ENCODE data around the gene RPS24.
"Not testable (repeated sequence)": the region's sequence is repeated elsewhere in the genome, so short reads cannot be mapped to it uniquely, and the experiment has no call there.

RPS24 gene

GRCh38 chr10:78053211-78053868 lies 19.7 kb downstream of the RPS24 start:
- DNase-seq (ENCODE audit: low spot score), result no peak

- no peak for DNase-seq (ENCODE audit: low spot score)
Observed at GRCh38 chr10:78058562-78058961, 24.9 kb downstream of the RPS24 start.

GRCh38 chr10:78059906-78060702 lies 26.4 kb downstream of the RPS24 start:
- DNase-seq (ENCODE audit: low spot score), result no peak

DNA sequence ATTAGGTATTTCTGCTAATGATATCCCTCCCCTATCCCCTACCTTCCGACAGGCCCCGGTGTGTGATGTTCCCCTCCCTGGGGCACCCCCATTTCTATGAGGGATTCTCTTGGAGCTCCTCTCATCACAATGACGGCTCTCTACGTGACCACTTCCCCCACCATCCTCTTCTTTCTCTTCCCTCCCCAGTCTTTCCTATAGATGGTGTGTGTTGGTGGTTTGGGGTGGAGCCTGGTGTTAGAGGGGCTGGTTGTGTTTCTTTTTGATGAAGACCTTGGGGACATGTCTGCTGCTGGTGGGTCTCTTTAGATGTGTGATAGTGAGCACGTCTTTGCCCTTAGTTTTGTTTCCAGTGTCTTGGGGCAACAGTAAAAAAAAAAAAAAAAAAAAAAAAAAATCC lies 28.6 kb downstream of the RPS24 start:
- DNase-seq (ENCODE audit: low spot score), result no peak

DNA sequence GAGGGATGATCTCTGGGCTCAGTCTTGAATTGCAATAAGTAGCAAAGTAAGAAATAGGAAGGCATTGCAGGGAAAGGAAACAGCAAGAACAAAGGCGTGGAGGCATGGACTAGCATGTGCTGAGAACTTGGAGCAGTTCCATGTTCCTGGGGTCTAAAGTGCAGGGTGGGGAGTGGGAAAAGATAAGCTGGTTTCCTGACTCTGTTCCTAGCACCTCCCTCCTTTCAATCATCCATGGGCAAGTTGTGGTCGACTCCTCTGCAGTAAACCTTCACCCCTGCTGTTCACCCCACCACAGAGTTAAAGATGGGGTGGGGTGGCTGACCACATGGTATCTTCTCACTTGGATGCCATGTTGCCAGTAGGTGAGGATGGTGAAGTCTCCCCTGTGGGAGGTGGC lies 29.6 kb downstream of the RPS24 start:
- DNase-seq (ENCODE audit: low spot score), result no peak

DNA sequence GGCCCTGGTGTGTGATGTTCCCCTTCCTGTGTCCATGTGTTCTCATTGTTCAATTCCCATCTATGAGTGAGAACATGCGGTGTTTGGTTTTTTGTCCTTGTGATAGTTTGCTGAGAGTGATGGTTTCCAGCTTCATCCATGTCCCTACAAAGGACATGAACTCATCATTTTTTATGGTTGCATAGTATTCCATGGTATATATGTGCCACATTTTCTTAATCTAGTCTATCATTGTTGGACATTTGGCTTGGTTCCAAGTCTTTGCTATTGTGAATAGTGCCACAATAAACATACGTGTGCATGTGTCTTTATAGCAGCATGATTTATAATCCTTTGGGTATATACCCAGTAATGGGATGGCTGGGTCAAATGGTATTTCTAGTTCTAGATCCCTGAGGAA lies 31.3 kb downstream of the RPS24 start:
- not testable (repeated sequence) for DNase-seq (ENCODE audit: low spot score)

DNA sequence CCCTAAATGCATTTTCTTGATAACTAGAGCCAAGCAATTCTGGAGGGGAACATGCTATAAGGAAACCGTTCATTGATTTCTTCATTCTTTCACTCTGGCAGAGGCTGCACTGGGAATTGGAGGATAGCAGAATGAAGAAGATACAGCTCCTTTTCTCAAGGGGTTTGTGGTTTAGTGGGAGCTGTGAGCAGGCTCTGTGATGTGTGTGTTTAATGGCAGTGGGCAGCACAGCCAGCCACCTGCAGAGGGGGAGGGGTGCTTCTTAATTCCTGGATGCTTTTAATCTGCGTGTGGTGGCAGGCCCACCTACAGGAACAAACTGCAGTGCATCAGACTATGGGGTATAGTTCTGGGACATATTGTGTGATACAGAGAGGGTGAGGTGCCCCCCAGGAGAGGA lies 31.9 kb downstream of the RPS24 start:
- DNase-seq (ENCODE audit: low spot score), result no peak

GRCh38 chr10:78066012-78066411 lies 32.3 kb downstream of the RPS24 start:
- DNase-seq (ENCODE audit: low spot score), result peak; percentile 66

- no peak for DNase-seq (ENCODE audit: low spot score)
Observed at GRCh38 chr10:78066728-78067430, 33.2 kb downstream of the RPS24 start.

DNA sequence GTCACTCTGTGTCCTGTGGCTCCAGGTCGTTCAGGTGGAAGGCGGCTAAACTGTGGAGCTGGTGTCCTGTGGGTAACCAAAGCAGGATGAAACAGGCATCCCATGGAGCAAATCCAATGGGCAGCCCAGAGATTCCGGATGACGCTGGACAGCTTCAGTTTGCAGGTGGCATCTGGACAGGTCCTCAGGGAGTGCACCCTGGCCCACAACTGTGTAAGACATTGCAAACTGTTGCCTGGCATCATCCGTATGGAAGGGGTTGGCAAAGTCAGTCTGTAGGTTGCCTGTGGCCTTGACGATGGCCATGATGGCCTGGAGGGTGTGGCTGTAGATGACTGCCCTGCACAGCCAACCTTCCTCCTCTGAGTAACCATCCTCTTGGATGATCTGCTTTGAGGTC lies 35.5 kb downstream of the RPS24 start:
- no peak for DNase-seq (ENCODE audit: low spot score)

- not testable (repeated sequence) for DNase-seq (ENCODE audit: low spot score)
Observed at GRCh38 chr10:78070064-78070463, 36.4 kb downstream of the RPS24 start.

DNA sequence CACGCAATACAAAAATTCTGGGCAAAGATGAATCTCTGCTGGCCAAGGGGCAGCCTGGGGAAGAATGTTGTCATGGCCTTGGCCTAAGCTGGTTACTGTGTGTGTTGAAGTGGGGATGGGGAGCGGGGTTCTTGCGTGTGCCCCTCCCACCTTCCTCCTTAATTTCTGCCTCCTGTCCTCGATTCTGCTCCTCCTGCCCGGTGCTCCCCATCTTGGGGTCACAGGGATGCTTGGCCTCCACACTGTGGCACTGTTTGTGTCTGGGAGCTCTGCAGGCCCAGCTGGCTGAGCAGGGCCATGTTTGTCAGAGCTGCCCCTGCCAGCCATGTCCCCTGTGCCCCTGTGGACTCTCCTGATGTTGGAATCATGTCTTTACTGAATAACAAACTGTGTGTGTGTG lies 37.1 kb downstream of the RPS24 start:
- DNase-seq (ENCODE audit: low spot score), result no peak

- DNase-seq (ENCODE audit: low spot score), result no peak
Observed at GRCh38 chr10:78071140-78071856, 37.6 kb downstream of the RPS24 start.

DNA sequence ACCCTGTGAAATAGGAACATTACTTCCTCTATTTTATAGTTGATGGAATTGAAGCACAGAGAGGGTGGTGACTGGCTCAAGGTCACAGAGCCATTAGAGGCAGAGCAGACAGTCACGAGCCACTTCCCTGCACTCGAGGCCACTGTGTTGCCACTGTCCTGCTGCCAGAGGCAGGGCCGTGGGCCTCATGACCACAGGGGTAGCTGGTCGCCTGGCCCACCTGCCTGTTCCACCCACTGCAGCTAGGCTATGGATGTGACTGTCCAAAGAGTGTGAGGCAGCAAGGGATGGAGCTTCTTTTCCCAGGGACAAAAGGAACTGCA lies 38.2 kb downstream of the RPS24 start:
- no peak for DNase-seq (ENCODE audit: low spot score)

GRCh38 chr10:78072504-78072903 lies 38.8 kb downstream of the RPS24 start:
- no peak for DNase-seq (ENCODE audit: low spot score)

DNA sequence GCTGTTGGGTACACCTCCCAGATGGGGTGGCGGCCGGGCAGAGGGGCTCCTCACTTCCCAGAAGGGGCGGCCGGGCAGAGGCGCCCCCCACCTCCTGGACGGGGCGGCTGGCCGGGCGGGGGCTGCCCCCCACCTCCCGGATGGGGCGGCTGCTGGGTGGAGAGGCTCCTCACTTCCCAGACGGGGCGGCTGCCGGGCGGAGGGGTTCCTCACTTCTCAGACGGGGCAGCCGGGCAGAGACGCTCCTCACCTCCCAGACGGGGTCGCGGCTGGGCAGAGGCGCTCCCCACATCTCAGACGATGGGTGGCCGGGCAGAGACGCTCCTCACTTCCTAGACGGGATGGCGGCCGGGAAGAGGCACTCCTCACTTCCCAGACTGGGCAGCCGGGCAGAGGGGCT lies 42.1 kb downstream of the RPS24 start:
- DNase-seq (ENCODE audit: low spot score), result not testable (repeated sequence)

DNA sequence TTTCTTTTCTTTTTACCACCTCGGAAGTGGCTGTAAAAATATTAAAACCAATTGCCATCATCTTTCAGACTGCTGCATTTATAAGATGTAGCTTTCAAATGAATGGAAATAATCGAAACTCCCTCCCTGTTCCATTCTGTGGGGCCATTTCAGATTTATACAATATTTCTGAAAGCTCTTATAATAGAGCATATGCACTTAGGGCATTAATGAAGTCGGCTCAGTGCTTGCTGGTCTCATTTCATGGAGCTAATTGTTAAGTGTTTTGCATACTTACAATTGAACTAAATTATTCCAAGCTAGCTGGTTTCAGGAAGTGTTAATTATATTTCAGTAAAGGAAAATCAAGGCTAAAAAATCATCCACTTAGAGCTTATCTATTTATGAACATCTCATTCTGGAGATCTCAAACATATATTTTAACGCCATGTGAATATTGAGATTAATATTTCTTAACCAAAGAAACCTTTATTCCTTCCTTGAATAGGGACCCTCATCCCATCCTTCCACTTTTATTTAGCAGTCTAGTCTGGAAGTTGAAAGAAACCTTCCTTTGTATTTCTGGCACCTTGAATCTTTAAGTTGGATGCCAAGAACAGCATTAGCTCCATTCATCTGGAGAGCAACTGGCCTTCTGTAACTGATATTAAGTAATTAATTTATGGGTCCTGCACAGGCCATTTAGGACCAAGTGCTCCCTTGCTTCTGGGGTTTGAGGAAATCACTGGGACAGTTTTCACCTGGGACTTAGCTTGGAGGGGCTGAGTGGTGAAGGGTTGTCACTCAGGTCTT lies 45.1 kb downstream of the RPS24 start:
- DNase-seq (ENCODE audit: low spot score), result no peak

- DNase-seq (ENCODE audit: low spot score), result no peak
Observed at GRCh38 chr10:78079411-78079810, 45.7 kb downstream of the RPS24 start.

- DNase-seq (ENCODE audit: low spot score), result no peak
Observed at GRCh38 chr10:78081292-78081691, 47.6 kb downstream of the RPS24 start.

GRCh38 chr10:78082636-78083035 lies 49.0 kb downstream of the RPS24 start:
- DNase-seq (ENCODE audit: low spot score), result no peak
